Fibroblast of villous mesenchyme (primary cell): Measurements from ENCODE around the gene FHOD3. TPM values are rescaled to one million over a fixed set of nuclear protein-coding genes. Genes with fewer than 3 reads are reported as not detected.

Experiments
- DNase-seq: peaks from one replicate; pipeline ENCODE4 v3.0.0-alpha.2; 2010; ENCODE audit warnings: low read depth
- H3K4me3 ChIP-seq: 2 replicates; pipeline ENCODE4 v1.5.1; 2011; ENCODE audit warnings: low read depth, mild to moderate bottlenecking, low read length
- CTCF ChIP-seq: IDR thresholded peaks from 2 replicates; pipeline ENCODE4 v1.5.1; 2012; ENCODE audit warnings: low read depth, mild to moderate bottlenecking, low read length; ENCODE audit not compliant: insufficient read depth
- total RNA-seq: library from RNA; depleted of rRNA; stranded (reverse); fragments of >200 nt; gene quantifications from 2 replicates; pipeline ENCODE4 v1.2.3, GENCODE V29; 2012

Gene FHOD3
- total RNA-seq, 1 donor = 5.2 TPM

GRCh38 chr18:36817039-36817438 is 519.5 kb downstream of the FHOD3 start:
- no peak for TF ChIP-seq CTCF
- DNase-seq = no peak
- H3K4me3 ChIP-seq = no peak overlapping the region

- no peak overlapping the region for H3K4me3 ChIP-seq
- TF ChIP-seq CTCF = no peak
- DNase-seq = no peak
These were observed 521.1 kb downstream of the FHOD3 start for GRCh38 chr18:36818652-36819051.

GRCh38 chr18:36819621-36820020 is 522.1 kb downstream of the FHOD3 start:
- TF ChIP-seq CTCF = no peak
- H3K4me3 ChIP-seq = no peak overlapping the region
- DNase-seq = no peak

GRCh38 chr18:36821681-36822080 is 524.2 kb downstream of the FHOD3 start:
- H3K4me3 ChIP-seq = no peak overlapping the region
- DNase-seq = no peak
- TF ChIP-seq CTCF = no peak

GRCh38 chr18:36825526-36825925 is 528.0 kb downstream of the FHOD3 start:
- H3K4me3 ChIP-seq = no peak overlapping the region
- TF ChIP-seq CTCF = no peak

GRCh38 chr18:36826556-36826955 is 529.0 kb downstream of the FHOD3 start:
- no peak for TF ChIP-seq CTCF
- DNase-seq = no peak

More at GRCh38 chr18:36825526-36825925, 528.0 kb downstream of the FHOD3 start:
- no peak for DNase-seq

GRCh38 chr18:36828157-36828629 is 530.7 kb downstream of the FHOD3 start:
- peak overlapping the region; percentile 97 for H3K4me3 ChIP-seq
- TF ChIP-seq CTCF = no peak
- DNase-seq = peak; percentile 55

More at GRCh38 chr18:36826556-36826955, 529.0 kb downstream of the FHOD3 start:
- H3K4me3 ChIP-seq = no peak overlapping the region
